Measurements from ENCODE around the gene COX5A.

Gene COX5A

GRCh38 chr15:74872702-74873035, 65.2 kb downstream of the COX5A start:
- H3K4me3 ChIP-seq (ENCODE audit: low read depth, low read length) = peak overlapping the region; percentile 92
- TF ChIP-seq MYC (IDR thresholded peaks at IDR 0.05; ENCODE audit: low read depth, low read length) (no peak), MAX (IDR thresholded peaks at IDR 0.05; ENCODE audit: low read depth, low read length) (no peak), POLR2A (IDR thresholded peaks at IDR 0.05; ENCODE audit: extremely low read depth, insufficient read length) (no peak)
- TF ChIP-seq, protein P1, sequence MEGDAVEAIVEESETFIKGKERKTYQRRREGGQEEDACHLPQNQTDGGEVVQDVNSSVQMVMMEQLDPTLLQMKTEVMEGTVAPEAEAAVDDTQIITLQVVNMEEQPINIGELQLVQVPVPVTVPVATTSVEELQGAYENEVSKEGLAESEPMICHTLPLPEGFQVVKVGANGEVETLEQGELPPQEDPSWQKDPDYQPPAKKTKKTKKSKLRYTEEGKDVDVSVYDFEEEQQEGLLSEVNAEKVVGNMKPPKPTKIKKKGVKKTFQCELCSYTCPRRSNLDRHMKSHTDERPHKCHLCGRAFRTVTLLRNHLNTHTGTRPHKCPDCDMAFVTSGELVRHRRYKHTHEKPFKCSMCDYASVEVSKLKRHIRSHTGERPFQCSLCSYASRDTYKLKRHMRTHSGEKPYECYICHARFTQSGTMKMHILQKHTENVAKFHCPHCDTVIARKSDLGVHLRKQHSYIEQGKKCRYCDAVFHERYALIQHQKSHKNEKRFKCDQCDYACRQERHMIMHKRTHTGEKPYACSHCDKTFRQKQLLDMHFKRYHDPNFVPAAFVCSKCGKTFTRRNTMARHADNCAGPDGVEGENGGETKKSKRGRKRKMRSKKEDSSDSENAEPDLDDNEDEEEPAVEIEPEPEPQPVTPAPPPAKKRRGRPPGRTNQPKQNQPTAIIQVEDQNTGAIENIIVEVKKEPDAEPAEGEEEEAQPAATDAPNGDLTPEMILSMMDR (IDR thresholded peaks at IDR 0.05; ENCODE audit: low read depth, low read length) = no peak
- no peak for DNase-seq (ENCODE audit: low read depth)

DNA sequence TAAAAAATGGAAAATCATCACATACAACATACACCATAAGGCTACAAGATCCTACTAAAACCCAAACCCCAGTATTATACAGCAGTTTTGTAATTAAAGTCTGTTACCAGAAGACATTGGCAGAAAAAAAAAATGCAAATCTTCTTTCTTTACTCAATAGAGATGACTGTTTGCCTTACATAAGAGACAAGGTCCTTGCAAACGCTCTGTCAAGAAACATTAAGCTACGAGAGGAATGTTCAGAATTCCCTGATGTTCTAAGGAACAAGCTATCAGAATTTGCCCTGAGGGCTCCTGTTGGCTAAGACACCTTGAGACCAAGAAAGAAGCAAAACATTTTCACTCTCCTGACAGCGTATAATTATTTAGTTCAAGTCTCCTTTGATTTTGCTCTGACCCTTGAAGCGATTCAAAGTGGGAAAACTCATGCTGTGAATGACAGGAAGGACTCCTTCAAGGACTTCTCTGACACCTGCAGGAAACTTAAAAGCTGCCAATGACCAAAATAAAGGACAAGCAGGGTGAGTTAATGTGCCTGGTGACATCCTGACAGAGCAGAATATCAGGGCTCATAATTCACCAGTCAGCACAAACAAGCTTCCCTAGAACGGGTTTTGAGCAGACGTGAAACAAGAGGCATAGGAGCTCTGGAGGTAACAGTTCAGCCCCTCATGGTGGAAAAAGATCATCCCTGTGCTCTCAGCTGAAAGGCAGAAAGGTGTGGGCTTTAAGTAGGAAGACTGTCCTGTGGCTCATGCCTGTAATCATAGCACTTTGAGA, 67.2 kb downstream of the COX5A start:
- peak; percentile 14 for DNase-seq (ENCODE audit: low read depth)
- TF ChIP-seq MAX (IDR thresholded peaks at IDR 0.05; ENCODE audit: low read depth, low read length) (no peak), POLR2A (IDR thresholded peaks at IDR 0.05; ENCODE audit: extremely low read depth, insufficient read length) (no peak), MYC (IDR thresholded peaks at IDR 0.05; ENCODE audit: low read depth, low read length) (no peak)
- TF ChIP-seq, protein P1 (IDR thresholded peaks at IDR 0.05; ENCODE audit: low read depth, low read length) = no peak
- H3K4me3 ChIP-seq (ENCODE audit: low read depth, low read length) = peak overlapping the region; percentile 32

All from NB4 (cell line).